Neural progenitor cell (in vitro differentiated cells): Measurements from ENCODE around the gene PRPF8. TPM values are rescaled to one million over a fixed set of nuclear protein-coding genes. Genes with fewer than 3 reads are reported as not detected.

Source experiments
- DNase-seq: peaks from one replicate; pipeline ENCODE4 v3.0.0-alpha.2; 2016; ENCODE audit warnings: low spot score
- H2AFZ ChIP-seq: fragments of 200-600 bp; sonication (generic); replicated peaks from 2 replicates; pipeline ENCODE4 v1.6.1; 2016; ENCODE audit warnings: antibody characterized with exemption
- H3F3A ChIP-seq: fragments of 200-600 bp; sonication (generic); 2 replicates; pipeline ENCODE4 v1.6.1; 2016; ENCODE audit warnings: antibody characterized with exemption, low read depth
- H3K27ac ChIP-seq: fragments of 200-600 bp; sonication (generic); 2 replicates; pipeline ENCODE4 v1.5.1; 2016; ENCODE audit warnings: mild to moderate bottlenecking
- H3K27me3 ChIP-seq: fragments of 200-600 bp; sonication (generic); 2 replicates; pipeline ENCODE4 v1.6.1; 2016; ENCODE audit warnings: mild to moderate bottlenecking, moderate library complexity
- H3K36me3 ChIP-seq: fragments of 200-600 bp; sonication (generic); 2 replicates; pipeline ENCODE4 v1.5.1; 2016
- H3K4me1 ChIP-seq: fragments of 200-600 bp; sonication (generic); 2 replicates; pipeline ENCODE4 v1.6.1; 2016; ENCODE audit warnings: mixed run types
- H3K4me2 ChIP-seq: fragments of 200-600 bp; sonication (generic); 2 replicates; pipeline ENCODE4 v1.6.1; 2016
- H3K4me3 ChIP-seq: fragments of 200-600 bp; sonication (generic); 2 replicates; pipeline ENCODE4 v1.5.1; 2016
- H3K79me2 ChIP-seq: fragments of 200-600 bp; sonication (generic); 2 replicates; pipeline ENCODE4 v1.6.1; 2016; ENCODE audit warnings: low read depth
- H3K9ac ChIP-seq: fragments of 200-600 bp; sonication (generic); 2 replicates; pipeline ENCODE4 v1.6.1; 2016
- H3K9me3 ChIP-seq: fragments of 200-600 bp; sonication (generic); 2 replicates; pipeline ENCODE4 v1.5.1; 2016; ENCODE audit warnings: low read depth
- H4K20me1 ChIP-seq: fragments of 200-600 bp; sonication (generic); 2 replicates; pipeline ENCODE4 v1.6.1; 2016; ENCODE audit warnings: low read depth
- H3K27ac Mint-ChIP-seq: 3 replicates; pipeline ENCODE4 v1.8.0; 2021; ENCODE audit warnings: mixed read lengths
- H3K27me3 Mint-ChIP-seq: 2 replicates; pipeline ENCODE4 v1.8.0; 2022; ENCODE audit warnings: low read depth, mild to moderate bottlenecking, inconsistent platforms, moderate library complexity, mixed read lengths; ENCODE audit not compliant: insufficient read depth
- H3K36me3 Mint-ChIP-seq: 3 replicates; pipeline ENCODE4 v1.8.0; 2021; ENCODE audit warnings: mixed read lengths
- H3K4me1 Mint-ChIP-seq: 3 replicates; pipeline ENCODE4 v1.8.0; 2021; ENCODE audit warnings: mixed read lengths
- H3K4me3 Mint-ChIP-seq: 3 replicates; pipeline ENCODE4 v1.8.0; 2021; ENCODE audit warnings: mild to moderate bottlenecking, moderate library complexity, mixed read lengths
- H3K9me3 Mint-ChIP-seq: 3 replicates; pipeline ENCODE4 v1.8.0; 2020; ENCODE audit warnings: mixed read lengths
- EZH2 ChIP-seq: fragments of 200-600 bp; sonication (generic); IDR thresholded peaks from 2 replicates; pipeline ENCODE4 v1.6.1; 2017; ENCODE audit warnings: antibody characterized with exemption, mild to moderate bottlenecking, moderate library complexity
- EZH2phosphoT487 ChIP-seq: fragments of 200-600 bp; sonication (generic); IDR thresholded peaks from 2 replicates; pipeline ENCODE4 v1.6.1; 2017; ENCODE audit warnings: antibody characterized with exemption
- total RNA-seq: library from RNA; depleted of rRNA; stranded (reverse); fragments of >200 nt; gene quantifications from 2 replicates; pipeline ENCODE4 v1.2.3, GENCODE V29; 2015; ENCODE audit warnings: low replicate concordance
- TF ChIP-seq, protein P1 (sequence below): fragments of 200-600 bp; sonication (generic); IDR thresholded peaks from 2 replicates; pipeline ENCODE4 v1.5.1; 2017; ENCODE audit warnings: antibody characterized with exemption, mild to moderate bottlenecking

PRPF8 gene
- total RNA-seq, 1 donor from 2014 or later, result 119 TPM

DNA sequence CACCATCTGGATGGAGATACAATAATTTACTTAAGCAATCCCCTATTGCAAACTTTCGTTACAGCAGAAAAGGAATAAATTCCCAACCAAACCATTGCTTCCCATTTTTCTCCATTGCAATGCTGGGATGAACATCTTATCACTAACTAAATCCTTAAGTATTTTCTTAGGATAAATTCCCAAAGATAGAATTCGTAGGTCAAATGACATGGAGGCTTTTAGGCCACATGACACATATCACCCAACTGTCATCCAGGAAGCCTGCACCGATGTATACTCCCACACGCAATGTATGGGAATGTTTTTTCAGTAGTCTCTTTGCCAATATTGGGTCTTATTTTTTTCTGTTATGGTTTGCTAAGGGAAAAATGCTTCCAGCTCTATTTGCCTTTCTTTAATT is 27.1 kb upstream of the PRPF8 start:
- no peak overlapping the region for H3K4me3 ChIP-seq
- no peaks in the 10 kb centered on the region for H3K79me2 ChIP-seq
- H3F3A ChIP-seq, result peaks cover 39% of the 10 kb centered on the region
- H3K36me3 ChIP-seq, result no peaks in the 10 kb centered on the region
- no peak overlapping the region for H3K4me2 ChIP-seq
- DNase-seq, result no peak
- Mint-ChIP-seq H3K27ac (no peak overlapping the region), H3K4me3 (no peak overlapping the region), H3K9me3 (no peaks in the 10 kb centered on the region), H3K27me3 (peaks cover 7% of the 10 kb centered on the region), H3K36me3 (no peaks in the 10 kb centered on the region), H3K4me1 (peaks cover 29% of the 10 kb centered on the region)
- H3K9ac ChIP-seq, result no peak overlapping the region
- peaks cover 29% of the 10 kb centered on the region for H3K4me1 ChIP-seq
- no peak overlapping the region for H2AFZ ChIP-seq
- H4K20me1 ChIP-seq, result peaks cover 16% of the 10 kb centered on the region
- H3K27ac ChIP-seq, result no peak overlapping the region
- no peaks in the 10 kb centered on the region for H3K9me3 ChIP-seq
- peaks cover 33% of the 10 kb centered on the region for H3K27me3 ChIP-seq
- TF ChIP-seq EZH2phosphoT487 (no peak), EZH2 (no peak)
- TF ChIP-seq, protein P1, sequence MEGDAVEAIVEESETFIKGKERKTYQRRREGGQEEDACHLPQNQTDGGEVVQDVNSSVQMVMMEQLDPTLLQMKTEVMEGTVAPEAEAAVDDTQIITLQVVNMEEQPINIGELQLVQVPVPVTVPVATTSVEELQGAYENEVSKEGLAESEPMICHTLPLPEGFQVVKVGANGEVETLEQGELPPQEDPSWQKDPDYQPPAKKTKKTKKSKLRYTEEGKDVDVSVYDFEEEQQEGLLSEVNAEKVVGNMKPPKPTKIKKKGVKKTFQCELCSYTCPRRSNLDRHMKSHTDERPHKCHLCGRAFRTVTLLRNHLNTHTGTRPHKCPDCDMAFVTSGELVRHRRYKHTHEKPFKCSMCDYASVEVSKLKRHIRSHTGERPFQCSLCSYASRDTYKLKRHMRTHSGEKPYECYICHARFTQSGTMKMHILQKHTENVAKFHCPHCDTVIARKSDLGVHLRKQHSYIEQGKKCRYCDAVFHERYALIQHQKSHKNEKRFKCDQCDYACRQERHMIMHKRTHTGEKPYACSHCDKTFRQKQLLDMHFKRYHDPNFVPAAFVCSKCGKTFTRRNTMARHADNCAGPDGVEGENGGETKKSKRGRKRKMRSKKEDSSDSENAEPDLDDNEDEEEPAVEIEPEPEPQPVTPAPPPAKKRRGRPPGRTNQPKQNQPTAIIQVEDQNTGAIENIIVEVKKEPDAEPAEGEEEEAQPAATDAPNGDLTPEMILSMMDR, result no peak

DNA sequence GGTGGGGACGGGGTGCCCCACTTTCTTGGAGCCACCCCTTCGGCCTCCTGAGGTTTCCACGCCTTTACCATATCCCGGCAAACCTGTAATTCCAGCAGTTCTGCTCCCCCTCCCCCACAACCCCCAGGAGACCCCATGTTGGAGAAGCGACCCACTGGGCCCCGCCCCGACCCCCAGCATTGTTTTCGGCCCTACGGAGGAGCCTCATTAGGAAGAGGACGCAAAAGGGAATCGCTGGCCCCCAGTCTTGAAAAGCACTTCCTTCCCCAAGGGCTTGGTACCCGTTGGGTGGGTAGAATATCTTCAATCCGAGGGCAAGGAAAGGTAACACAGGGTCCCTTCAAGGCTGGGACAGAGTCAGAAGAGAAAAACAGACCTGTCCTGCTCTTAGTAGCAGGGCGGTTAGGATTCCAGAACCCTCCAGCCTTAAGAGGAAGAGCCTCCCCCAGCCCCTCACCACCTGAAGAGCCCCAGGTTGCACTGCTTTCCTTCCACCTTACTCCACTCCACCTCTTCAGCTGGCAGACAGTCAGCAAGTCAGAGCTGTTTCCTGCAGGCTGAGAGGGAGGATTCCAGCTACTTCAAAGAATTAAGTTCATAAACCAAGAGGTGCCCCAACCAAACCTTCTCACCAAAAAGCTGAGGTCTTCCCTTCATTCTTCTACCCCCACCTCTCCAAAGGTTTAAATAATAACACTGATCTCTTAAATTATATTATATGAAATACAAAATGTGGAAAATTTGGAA is 26.3 kb upstream of the PRPF8 start:
- peaks cover 12% of the 10 kb centered on the region for H3K27me3 Mint-ChIP-seq
- TF ChIP-seq, protein P1, result no peak
- peak; percentile 61 for TF ChIP-seq EZH2
- Histone ChIP-seq H3K4me2 (peak overlapping the region; percentile 100), H3K4me1 (peaks cover 29% of the 10 kb centered on the region), H3K27me3 (peaks cover 33% of the 10 kb centered on the region), H3K4me3 (peak overlapping the region; percentile 76), H3F3A (peaks cover 35% of the 10 kb centered on the region), H2AFZ (no peak overlapping the region), H3K79me2 (no peaks in the 10 kb centered on the region), H3K9me3 (no peaks in the 10 kb centered on the region), H4K20me1 (peaks cover 16% of the 10 kb centered on the region), H3K27ac (no peak overlapping the region), H3K9ac (no peak overlapping the region), H3K36me3 (no peaks in the 10 kb centered on the region)
- H3K27ac Mint-ChIP-seq, result no peak overlapping the region
- H3K4me1 Mint-ChIP-seq, result peaks cover 29% of the 10 kb centered on the region
- H3K4me3 Mint-ChIP-seq, result peak overlapping the region; percentile 79
- H3K36me3 Mint-ChIP-seq, result no peaks in the 10 kb centered on the region
- DNase-seq, result peak; percentile 37
- no peaks in the 10 kb centered on the region for H3K9me3 Mint-ChIP-seq

DNA sequence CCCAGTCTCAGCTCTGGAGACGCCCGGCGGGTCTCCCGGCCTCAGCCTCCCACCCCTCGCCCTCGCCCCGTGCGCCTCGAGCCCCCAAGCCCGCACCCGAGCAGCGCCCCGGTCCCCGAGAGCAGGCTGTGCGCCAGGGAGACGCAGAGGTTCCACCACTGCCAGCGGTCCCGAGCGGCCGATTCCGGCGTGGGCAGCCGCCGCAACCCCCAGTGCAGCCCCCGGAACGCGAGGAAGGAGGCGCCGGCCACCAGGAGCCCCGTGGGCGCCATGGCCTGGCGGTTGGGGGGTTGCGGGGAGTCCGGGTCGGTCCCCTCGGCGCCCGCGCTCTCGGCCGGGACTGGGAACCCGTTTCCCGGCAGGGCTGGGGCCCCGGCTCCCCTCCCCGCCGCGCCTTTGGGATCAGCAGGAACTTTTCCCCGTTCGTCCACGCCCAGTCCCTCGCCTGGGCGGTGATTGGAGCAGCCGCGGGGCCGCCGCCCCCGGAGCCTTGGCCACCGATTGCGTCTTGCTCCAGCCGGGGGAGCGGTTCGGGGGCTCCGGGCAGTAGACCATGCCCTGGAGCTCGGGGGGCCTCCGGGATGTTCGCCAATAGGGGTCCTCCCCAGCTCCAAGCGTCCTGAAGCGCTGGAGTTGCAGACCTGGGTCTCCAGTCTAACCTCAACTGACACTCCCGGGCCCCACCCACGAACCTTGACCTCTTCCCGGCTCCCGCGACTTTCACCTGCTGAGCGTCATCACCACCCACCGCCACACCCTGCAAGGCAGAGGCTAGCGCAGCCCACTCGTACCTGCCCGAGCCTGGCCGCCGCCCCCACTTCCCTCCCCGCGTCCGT is 25.5 kb upstream of the PRPF8 start, which contains the start of gene TLCD2:
TSS of gene TLCD2 (minus strand) at position 407 of the 836 bp plus-strand sequence. CDS start at position 272, 135 bp downstream.
- Mint-ChIP-seq H3K27ac (no peak within 1 kb of the TSS), H3K27me3 (peaks cover 12% of the 10 kb centered on the region), H3K9me3 (no peaks in the 10 kb centered on the region), H3K4me1 (peaks cover 29% of the 10 kb centered on the region), H3K36me3 (no peaks in the 10 kb centered on the region), H3K4me3 (peak within 1 kb of the TSS; percentile 79)
- H3K27ac ChIP-seq, result no peak within 1 kb of the TSS
- peak; percentile 62 for TF ChIP-seq EZH2
- TF ChIP-seq, protein P1, result no peak
- TF ChIP-seq EZH2phosphoT487, result peak; percentile 22
- H3K79me2 ChIP-seq, result no peaks in the 10 kb centered on the region
- H3K4me2 ChIP-seq, result peak within 1 kb of the TSS; percentile 100
- peaks cover 30% of the 10 kb centered on the region for H3K4me1 ChIP-seq
- H3K9ac ChIP-seq, result no peak within 1 kb of the TSS
- H3K4me3 ChIP-seq, result peak within 1 kb of the TSS; percentile 76
- H3K36me3 ChIP-seq, result no peaks in the 10 kb centered on the region
- H3K9me3 ChIP-seq, result no peaks in the 10 kb centered on the region
- H4K20me1 ChIP-seq, result peaks cover 8% of the 10 kb centered on the region
- peaks cover 33% of the 10 kb centered on the region for H3F3A ChIP-seq
- H3K27me3 ChIP-seq, result peaks cover 33% of the 10 kb centered on the region
- DNase-seq, result peak; percentile 79
- H2AFZ ChIP-seq, result peak within 1 kb of the TSS; percentile 97
